Astrocyte (in vitro differentiated cells and primary cell): ENCODE results near the gene PAMR1.

Experiments used
- EZH2 ChIP-seq: IDR thresholded peaks from 2 replicates; pipeline ENCODE4 v1.6.1; 2012; ENCODE audit warnings: mild to moderate bottlenecking, low read length, inconsistent platforms; ENCODE audit not compliant: insufficient read depth
- TF ChIP-seq, protein P1 (sequence below): IDR thresholded peaks from 2 replicates; pipeline ENCODE4 v1.5.1; 2011; ENCODE audit warnings: low read depth, mild to moderate bottlenecking, inconsistent platforms, low read length, moderate library complexity; ENCODE audit not compliant: insufficient read depth

DNA sequence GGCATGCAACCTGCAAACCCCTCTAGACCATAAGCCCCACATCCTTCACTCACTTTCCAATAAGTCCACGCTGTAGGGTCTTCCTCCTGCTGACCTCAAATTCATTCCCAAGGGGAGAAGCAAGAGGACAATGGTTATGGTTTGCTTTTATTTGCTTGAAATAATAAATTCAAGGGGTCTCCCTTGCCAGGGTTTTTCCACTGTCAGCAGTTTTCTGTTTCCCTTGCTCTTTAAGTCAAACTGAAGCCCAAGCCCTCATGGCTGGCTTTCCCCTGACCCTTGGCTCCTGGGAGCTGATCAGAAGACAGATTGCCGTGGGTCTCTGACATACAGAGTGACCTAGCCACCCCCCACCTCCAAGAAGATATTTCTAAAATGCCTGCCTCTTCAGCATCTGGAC lies 109.9 kb downstream of the PAMR1 start:
- TF ChIP-seq, protein P1, sequence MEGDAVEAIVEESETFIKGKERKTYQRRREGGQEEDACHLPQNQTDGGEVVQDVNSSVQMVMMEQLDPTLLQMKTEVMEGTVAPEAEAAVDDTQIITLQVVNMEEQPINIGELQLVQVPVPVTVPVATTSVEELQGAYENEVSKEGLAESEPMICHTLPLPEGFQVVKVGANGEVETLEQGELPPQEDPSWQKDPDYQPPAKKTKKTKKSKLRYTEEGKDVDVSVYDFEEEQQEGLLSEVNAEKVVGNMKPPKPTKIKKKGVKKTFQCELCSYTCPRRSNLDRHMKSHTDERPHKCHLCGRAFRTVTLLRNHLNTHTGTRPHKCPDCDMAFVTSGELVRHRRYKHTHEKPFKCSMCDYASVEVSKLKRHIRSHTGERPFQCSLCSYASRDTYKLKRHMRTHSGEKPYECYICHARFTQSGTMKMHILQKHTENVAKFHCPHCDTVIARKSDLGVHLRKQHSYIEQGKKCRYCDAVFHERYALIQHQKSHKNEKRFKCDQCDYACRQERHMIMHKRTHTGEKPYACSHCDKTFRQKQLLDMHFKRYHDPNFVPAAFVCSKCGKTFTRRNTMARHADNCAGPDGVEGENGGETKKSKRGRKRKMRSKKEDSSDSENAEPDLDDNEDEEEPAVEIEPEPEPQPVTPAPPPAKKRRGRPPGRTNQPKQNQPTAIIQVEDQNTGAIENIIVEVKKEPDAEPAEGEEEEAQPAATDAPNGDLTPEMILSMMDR: no peak
- TF ChIP-seq EZH2: no peak
